VCaP (cell line): ENCODE measurements around the gene TMEM150A.

ENCODE experiments used
- H3K27ac ChIP-seq: fragments of 450-650 bp; 2 replicates; pipeline ENCODE4 v1.5.1; 2017
- CTCF ChIP-seq: fragments of 450-650 bp; conservative IDR thresholded peaks from 2 replicates; pipeline ENCODE4 v1.5.1; 2017; ENCODE audit warnings: mild to moderate bottlenecking, moderate library complexity

Gene TMEM150A

DNA sequence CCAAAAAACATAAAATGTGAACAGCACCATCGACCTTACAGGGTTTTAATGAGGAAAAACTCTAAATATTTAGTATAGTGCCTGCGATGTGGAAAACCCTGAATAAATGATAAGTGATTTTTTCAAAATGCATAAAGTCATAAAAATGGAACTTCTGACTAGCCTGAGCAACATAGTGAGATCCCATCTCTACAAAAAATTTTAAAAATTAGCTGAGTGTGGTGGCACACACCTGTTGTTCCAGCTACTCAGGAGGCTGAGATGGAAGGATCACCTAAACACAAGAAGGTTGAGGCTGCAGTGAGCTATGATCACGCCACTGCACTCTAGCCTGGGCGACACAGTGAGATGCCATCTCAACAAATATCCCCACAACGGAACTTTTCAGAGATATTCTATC, 45.4 kb downstream of the TMEM150A start:
- no peak for TF ChIP-seq CTCF
- H3K27ac ChIP-seq, result no peak overlapping the region

- TF ChIP-seq CTCF, result no peak
- no peak overlapping the region for H3K27ac ChIP-seq
Observed at GRCh38 chr2:85554980-85555612, 47.4 kb downstream of the TMEM150A start.

GRCh38 chr2:85553184-85553583, 49.3 kb downstream of the TMEM150A start:
- no peak overlapping the region for H3K27ac ChIP-seq
- no peak for TF ChIP-seq CTCF

GRCh38 chr2:85551698-85552678, 50.5 kb downstream of the TMEM150A start:
- TF ChIP-seq CTCF, result peak; percentile 87

DNA sequence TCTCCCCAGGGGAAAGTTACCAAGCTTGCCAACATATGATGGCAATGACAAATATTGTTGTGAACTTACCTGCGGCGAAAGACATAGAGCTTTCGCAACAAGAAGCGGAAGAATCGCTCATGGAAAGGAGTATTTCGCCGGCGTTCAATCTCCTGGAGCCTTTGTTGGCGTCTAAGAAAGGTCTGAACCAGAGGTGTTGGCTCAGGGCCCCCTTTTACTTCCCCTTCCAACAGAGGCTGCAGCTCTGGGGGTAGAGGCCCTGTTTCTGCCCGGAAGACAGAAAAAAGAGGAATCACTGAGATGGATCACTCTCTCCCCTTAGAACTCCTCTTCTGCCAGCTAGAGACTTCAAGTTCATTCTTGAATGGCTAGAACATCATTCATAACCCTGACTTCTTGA, 52.0 kb downstream of the TMEM150A start:
- H3K27ac ChIP-seq, result peak overlapping the region; percentile 52
- TF ChIP-seq CTCF, result no peak

More at GRCh38 chr2:85551698-85552678, 50.5 kb downstream of the TMEM150A start:
- peak overlapping the region; percentile 20; the same call in 1 of the 2 replicates for H3K27ac ChIP-seq

GRCh38 chr2:85549826-85550225, 52.7 kb downstream of the TMEM150A start:
- H3K27ac ChIP-seq, result peak overlapping the region; percentile 52
- no peak for TF ChIP-seq CTCF

DNA sequence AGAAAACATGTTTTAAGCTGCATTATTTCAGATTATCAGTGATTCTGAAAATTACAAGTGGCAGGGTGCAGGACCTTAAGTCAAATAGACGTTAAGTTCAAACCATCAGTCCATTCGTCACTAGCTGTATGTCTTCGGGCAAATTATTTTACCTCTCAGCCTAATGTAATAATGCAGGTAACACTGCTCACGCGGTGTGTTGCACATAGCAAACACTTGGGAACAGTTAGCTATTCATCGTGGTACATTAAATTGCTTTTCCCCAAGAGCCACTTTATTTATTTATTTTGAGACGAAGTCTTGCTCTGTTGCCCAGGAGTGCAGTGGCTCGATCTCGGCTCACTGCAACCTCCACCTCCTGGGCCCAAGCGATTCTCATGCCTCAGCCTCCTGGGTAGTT, 53.4 kb downstream of the TMEM150A start:
- peak overlapping the region; percentile 52 for H3K27ac ChIP-seq
- TF ChIP-seq CTCF, result no peak
